Right kidney (tissue), 1 donor: ENCODE data around the gene CTSE.

Experiments used
- DNase-seq: peaks from one replicate; pipeline ENCODE4 v3.0.0-alpha.2; 2016

The CTSE gene

DNA sequence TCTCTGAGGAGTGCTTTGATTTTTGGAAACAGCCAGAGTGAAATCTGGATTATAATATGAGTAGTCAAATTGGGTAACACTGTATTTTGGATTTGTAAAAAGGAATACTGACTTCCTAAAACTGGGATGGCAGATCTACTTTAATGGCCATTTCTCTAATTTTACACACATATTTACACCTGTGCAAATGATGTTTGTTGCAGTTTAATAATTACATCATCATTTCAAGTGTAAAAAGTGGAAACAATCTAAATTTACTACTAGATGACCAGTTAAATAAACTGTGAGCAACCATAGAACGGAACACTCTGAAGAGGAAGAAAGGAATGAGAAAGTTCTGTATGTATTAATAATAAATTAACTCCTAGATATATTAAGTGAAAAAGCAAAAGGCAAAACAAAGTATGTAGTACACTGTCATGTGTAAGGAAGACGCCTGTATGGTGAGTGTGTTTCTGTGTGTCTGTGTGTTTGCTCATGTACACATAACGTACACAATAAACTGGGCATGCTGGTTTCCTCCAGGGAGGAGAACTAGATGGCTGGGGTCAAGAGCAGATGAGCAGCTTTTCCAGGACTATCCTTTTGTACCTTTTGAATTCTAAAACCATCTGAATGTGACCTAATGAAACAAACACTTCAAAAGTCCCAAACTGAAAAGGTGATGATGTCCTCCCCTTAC, 26.4 kb upstream of the CTSE start:
- DNase-seq = no peak

GRCh38 chr1:206049293-206049692, 25.6 kb upstream of the CTSE start:
- no peak for DNase-seq

DNA sequence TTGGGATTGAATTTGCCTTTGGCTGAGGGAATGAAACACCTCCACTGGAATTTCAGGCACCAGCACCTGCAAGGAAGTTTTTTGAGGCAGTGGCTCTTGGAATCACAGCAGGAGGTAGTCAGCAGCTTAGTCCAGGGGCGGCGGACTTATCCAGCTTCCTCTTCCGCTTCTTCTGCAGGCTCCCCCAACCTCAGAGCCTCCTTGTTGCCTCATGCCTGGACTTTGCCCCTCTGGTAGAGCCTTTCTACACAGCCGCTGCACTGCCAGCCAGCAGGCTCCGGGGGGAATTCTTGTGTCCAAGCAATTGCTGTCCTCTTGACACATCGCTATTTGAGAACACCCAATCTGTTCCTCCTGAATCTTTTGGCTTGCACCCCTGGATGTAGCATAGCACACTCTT, 24.9 kb upstream of the CTSE start:
- DNase-seq = no peak

- no peak for DNase-seq
Observed at GRCh38 chr1:206047271-206047670, 23.6 kb upstream of the CTSE start.

- peak; percentile 56 for DNase-seq
Observed at GRCh38 chr1:206041640-206042039, 17.9 kb upstream of the CTSE start.

- DNase-seq = no peak
Observed at GRCh38 chr1:206040328-206040727, 16.6 kb upstream of the CTSE start.

- no peak for DNase-seq
Observed at GRCh38 chr1:206039046-206039973, 15.6 kb upstream of the CTSE start.

- no peak for DNase-seq
Observed at GRCh38 chr1:206037581-206037980, 13.9 kb upstream of the CTSE start.

GRCh38 chr1:206036663-206037455, 13.2 kb upstream of the CTSE start:
- no peak for DNase-seq

DNA sequence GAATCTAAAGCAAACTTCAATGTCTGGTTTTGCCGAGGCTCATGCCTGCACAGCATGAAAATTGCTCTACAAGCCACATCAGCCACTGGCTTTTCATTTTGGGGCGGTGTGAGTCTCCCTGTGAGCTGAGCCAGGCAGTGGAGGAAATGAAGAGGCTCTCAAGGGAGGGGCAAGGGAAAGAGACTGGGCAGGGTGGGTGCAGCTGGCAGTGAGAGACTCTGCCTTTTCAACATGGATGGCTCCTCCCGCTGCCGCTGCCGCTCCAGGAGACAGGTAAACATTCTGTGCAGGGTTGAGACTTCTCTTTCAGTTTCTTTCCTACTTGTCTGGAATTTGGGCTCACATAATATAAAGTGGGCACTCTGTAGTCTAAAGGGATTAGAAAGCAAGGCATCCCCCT, 11.3 kb upstream of the CTSE start:
- no peak for DNase-seq

GRCh38 chr1:206032380-206033140, 8.9 kb upstream of the CTSE start:
- DNase-seq = no peak

DNA sequence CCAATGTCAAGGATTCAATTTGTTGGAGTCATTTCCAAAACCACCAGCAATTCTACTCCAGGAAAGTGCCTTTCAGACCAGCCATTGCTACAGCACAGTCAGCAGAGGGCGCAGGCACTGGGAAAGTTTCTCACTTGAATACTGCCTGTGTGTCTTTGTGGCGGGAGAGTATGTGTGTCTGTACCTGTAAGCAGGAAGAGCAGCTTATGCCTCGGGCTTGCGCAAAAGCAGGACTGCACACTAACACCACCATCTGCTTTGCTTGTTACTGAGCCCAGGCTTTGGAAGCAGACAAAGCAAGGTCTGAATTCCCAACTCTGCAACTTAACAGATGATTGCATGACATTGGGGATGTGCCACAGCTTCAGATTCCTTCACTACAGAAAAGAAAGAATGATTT, 7.0 kb upstream of the CTSE start:
- DNase-seq = no peak

DNA sequence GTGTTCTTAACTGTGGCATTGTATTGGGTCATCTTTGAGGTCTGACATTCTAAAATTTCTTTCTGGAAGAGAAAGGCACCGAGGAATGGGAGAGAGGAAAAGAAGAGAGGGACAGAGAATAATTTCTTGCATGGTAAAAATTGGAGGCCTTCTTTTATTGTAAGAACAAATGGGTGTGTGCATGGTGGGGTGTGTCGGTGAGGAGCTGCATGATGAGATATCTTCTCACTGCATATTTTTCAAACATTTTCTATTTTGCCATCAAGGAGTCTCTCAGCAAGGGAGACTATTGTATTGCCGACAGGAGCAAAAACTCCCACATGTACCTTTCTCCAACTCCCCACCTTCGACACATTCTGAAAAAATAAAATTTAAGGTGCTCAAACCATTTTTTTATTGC, 6.5 kb upstream of the CTSE start:
- DNase-seq = no peak

DNA sequence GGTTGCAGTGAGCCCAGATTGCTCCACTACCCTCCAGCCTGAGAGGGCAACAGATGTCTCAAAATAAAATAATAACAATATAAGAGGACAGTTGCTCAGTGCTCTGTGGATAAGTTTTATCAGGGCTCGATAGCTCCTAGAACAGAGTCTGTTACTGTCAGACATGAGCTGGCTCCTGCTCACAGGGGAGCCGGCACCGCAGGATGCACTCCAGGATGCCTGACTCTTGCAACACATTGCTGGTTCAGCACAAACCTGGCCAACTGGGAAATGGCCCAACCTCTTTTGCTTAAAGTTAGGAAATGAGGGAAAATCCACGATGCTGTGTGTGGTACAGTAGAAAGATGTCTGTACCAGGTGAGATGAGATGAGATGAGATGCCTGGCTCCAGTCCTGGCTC, 5.8 kb upstream of the CTSE start:
- no peak for DNase-seq

DNA sequence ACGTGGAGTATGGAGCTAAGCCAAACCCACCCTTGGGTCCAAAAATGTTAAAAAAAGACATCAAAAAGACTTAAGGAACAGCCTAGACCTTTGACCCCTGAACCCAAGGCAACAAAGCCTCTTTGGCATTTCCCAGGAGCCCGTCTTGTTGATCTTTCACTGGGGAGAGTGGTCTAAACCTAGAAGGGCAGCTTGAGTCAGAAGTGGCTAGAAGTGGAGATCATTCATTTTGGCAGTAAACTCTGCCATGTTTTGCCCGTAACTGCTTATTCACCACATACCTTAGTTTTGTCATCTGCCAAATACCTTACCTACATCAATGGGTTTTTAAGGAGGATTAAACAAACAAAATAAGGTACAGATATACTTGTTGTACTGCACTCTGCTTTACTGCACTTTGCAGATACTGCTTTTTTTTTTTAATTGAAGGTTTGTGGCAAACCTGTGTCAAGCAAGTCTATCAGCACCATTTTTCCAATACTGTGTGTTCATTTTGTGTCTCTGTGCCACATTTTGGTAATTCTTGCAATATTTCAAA, 1.7 kb upstream of the CTSE start:
- DNase-seq = no peak

DNA sequence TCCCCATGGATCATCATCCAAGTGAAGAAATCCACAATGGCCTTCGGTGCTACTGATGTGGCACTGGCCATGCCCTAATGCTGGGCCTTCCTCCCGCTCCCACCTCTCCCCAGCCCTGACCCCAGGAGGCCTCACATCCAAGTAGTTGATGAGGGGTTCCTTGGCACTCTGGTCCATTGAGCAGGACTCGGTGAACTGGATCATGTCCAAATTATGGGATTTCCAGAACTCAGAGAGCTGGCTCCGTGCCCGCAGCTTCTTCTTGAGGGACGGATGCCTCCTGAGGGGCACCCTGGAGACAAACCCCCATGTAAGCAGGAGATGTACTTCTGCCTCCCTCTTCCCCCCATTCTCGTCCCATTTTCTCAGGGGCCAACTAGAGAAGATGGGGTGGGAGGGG, 929 bp downstream of the CTSE start:
- no peak for DNase-seq

GRCh38 chr1:206021626-206022365, 1.9 kb downstream of the CTSE start:
- DNase-seq = no peak

- no peak for DNase-seq
Observed at GRCh38 chr1:206021008-206021625, 2.6 kb downstream of the CTSE start.

DNA sequence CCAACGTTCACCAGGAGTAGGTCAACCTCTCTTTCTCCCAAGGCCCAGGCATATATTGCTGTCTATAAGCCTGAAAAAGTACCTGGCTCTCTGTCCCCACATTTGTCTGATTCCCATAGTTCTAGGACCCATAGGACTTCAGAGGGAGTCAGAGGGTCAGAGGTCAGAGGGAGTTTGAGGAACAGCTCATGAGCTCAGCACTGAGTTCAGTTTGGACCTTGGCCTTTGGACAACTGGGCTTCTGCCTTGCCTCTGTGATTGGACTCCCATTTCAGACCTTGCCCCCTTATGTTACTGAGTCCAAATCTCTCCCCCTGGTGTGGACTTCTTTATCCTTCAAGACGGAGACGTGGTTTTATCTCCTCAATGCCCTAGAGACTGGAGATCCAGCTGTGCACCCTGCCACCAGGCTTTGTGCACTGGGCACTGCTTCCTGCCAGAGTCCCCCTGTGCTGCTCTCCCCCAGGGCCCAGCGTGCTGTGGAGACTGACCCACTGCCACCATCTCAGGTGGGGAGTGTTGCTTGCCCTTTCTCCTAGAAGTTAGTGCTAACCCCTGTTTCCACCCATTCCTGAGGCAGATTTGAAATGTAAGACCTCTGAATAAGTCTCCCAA, 3.2 kb downstream of the CTSE start:
- DNase-seq = no peak

- no peak for DNase-seq
Observed at GRCh38 chr1:206015071-206015470, 8.6 kb downstream of the CTSE start.
